ENCODE measurements around the gene MIAT. TPM values are rescaled to one million over a fixed set of nuclear protein-coding genes. Genes with fewer than 3 reads are reported as not detected.
"Not testable (repeated sequence)": the region's sequence is repeated elsewhere in the genome, so short reads cannot be mapped to it uniquely, and the experiment has no call there.

The MIAT gene
- polyA plus RNA-seq, 2 of the 4 experiments (the other 2 are of a cell fraction) = 1.5 to 2.2 TPM

- ChIA-PET CTCF (no interaction called here), POLR2A (no interaction called here)
- H3K4me1 ChIP-seq = peaks cover 8% of the 10 kb centered on the region; the same call in 2 of the 3 replicates
- no peak overlapping the region for H3K27ac ChIP-seq
- WGBS (ENCODE audit: missing lambda C conversion rate) = 88% methylated on average over 4 of the region's 4 CpGs
- no peak overlapping the region for H3K4me3 ChIP-seq
- no peak overlapping the region for H3K4me2 ChIP-seq
- H3K9me3 ChIP-seq = peaks cover 21% of the 10 kb centered on the region
- FAIRE-seq = no peak
- ATAC-seq = no peak
- DNase-seq (ENCODE audit: low read depth in 1 of 2, low spot score in 1 of 2) = no peak
- TF ChIP-seq PHF8 (IDR thresholded peaks at IDR 0.05; ENCODE audit: borderline replicate concordance, low read depth) (no peak), JUN (IDR thresholded peaks at IDR 0.05) (no peak), KDM5A (IDR thresholded peaks at IDR 0.05) (no peak), ZNF302 (CRISPR knock-in tag; IDR thresholded peaks at IDR 0.05) (no peak), RAD21 (conservative IDR thresholded peaks at IDR 0.05 in 1 of 2, IDR thresholded peaks at IDR 0.05 in 1 of 2) (no peak), GATA3 (IDR thresholded peaks at IDR 0.05; ENCODE audit: borderline replicate concordance) (no peak), NPAS2 (CRISPR knock-in tag; IDR thresholded peaks at IDR 0.05; ENCODE audit: borderline replicate concordance) (no peak), E2F6 (IDR thresholded peaks at IDR 0.05; ENCODE audit: borderline replicate concordance, low read depth) (no peak), ZC3H11A (IDR thresholded peaks at IDR 0.05) (no peak), HEYL (CRISPR knock-in tag; IDR thresholded peaks at IDR 0.05) (no peak), CHD4 (IDR thresholded peaks at IDR 0.05; ENCODE audit: borderline replicate concordance) (no peak), HDAC2 (IDR thresholded peaks at IDR 0.05) (no peak), EHF (CRISPR knock-in tag; IDR thresholded peaks at IDR 0.05) (no peak), POLR2A (IDR thresholded peaks at IDR 0.05; ENCODE audit: low read length) (no peak), RFX5 (IDR thresholded peaks at IDR 0.05) (no peak), CEBPB (IDR thresholded peaks at IDR 0.05) (no peak), POLR2AphosphoS2 (conservative IDR thresholded peaks at IDR 0.05; ENCODE audit: low read length) (no peak)
These were observed 43.5 kb downstream of the MIAT start for GRCh38 chr22:26700886-26701285.

- TF ChIP-seq ZNF302 (CRISPR knock-in tag; IDR thresholded peaks at IDR 0.05) = no peak
- DNase-seq (ENCODE audit: low read depth in 1 of 2, low spot score in 1 of 2) (no peak), ATAC-seq (no peak), FAIRE-seq (no peak)
- H3K9me3 ChIP-seq = peaks cover 21% of the 10 kb centered on the region
- 76% methylated on average over 1 of the region's 1 CpG for WGBS (ENCODE audit: missing lambda C conversion rate)
- H3K27ac ChIP-seq = no peak overlapping the region
- no peak overlapping the region for H3K4me3 ChIP-seq
- CTCF ChIA-PET = no interaction called here
- peaks cover 8% of the 10 kb centered on the region; the same call in 2 of the 3 replicates for H3K4me1 ChIP-seq
- no peak overlapping the region for H3K4me2 ChIP-seq
- POLR2A ChIA-PET = no interaction called here
These were observed 43.9 kb downstream of the MIAT start for GRCh38 chr22:26701323-26701722.

- CTCF ChIA-PET = no interaction called here
- Histone ChIP-seq H3K4me1 (peaks cover 8% of the 10 kb centered on the region; the same call in 2 of the 3 replicates), H3K9me3 (peaks cover 36% of the 10 kb centered on the region), H3K4me2 (no peak overlapping the region), H3K4me3 (no peak overlapping the region), H3K27ac (peak overlapping the region in 1 of 2 experiments; percentile 20; a peak in 1 of 6 replicates)
- TF ChIP-seq MAZ (IDR thresholded peaks at IDR 0.05; ENCODE audit: borderline replicate concordance, low read depth, low read length) = no peak
- no peak for TF ChIP-seq RCOR1 (IDR thresholded peaks at IDR 0.05; ENCODE audit: low read depth, low read length)
- no peak for TF ChIP-seq NR3C1 (IDR thresholded peaks at IDR 0.05)
- TF ChIP-seq BHLHE40 (IDR thresholded peaks at IDR 0.05; ENCODE audit: low read depth, low read length) = no peak
- no peak for TF ChIP-seq HEYL (CRISPR knock-in tag; IDR thresholded peaks at IDR 0.05)
- TF ChIP-seq FOSL2 (IDR thresholded peaks at IDR 0.05) = no peak
- TF ChIP-seq FOSL2 (CRISPR knock-in tag; IDR thresholded peaks at IDR 0.05) = peak; percentile 57
- TF ChIP-seq KDM1A (IDR thresholded peaks at IDR 0.05; ENCODE audit: low read depth) = peak; percentile 68; the same call in 1 of the 2 replicates
- peak; percentile 32; the same call in 1 of the 2 replicates for TF ChIP-seq JUNB (IDR thresholded peaks at IDR 0.05)
- peak; percentile 79; the same call in 1 of the 2 replicates for TF ChIP-seq GATA3 (IDR thresholded peaks at IDR 0.05; ENCODE audit: borderline replicate concordance)
- ATAC-seq = peak in 1 of 2 experiments; percentile 33; a peak in 3 of 6 replicates
- POLR2A ChIA-PET = no interaction called here
- 84% methylated on average over 6 of the region's 6 CpGs for WGBS (ENCODE audit: missing lambda C conversion rate)
- FAIRE-seq = no peak
- peak in 1 of 2 experiments; percentile 29 for DNase-seq (ENCODE audit: low read depth in 1 of 2, low spot score in 1 of 2)
These were observed 45.8 kb downstream of the MIAT start for GRCh38 chr22:26702906-26703830.

- POLR2A ChIA-PET; ATAC-seq; CTCF ChIA-PET; FAIRE-seq; H3K4me3 ChIP-seq; H3K27ac ChIP-seq; DNase-seq (ENCODE audit: low read depth in 1 of 2, low spot score in 1 of 2); H3K4me2 ChIP-seq: not testable (repeated sequence)
- Histone ChIP-seq H3K9me3 (peaks cover 29% of the 10 kb centered on the region), H3K4me1 (peaks cover 14% of the 10 kb centered on the region; the same call in 2 of the 3 replicates)
- 92% methylated on average over 4 of the region's 4 CpGs for WGBS (ENCODE audit: missing lambda C conversion rate)
These were observed 48.0 kb downstream of the MIAT start for GRCh38 chr22:26705379-26705778.

All from A549 (cell line).